Measurements from ENCODE around the gene TOMM70.

TOMM70 gene

GRCh38 chr3:100411091-100411982, 10.4 kb upstream of the TOMM70 start:
- DNase-seq: no peak

- no peak for DNase-seq
Observed at GRCh38 chr3:100407977-100408532, 7.2 kb upstream of the TOMM70 start.

GRCh38 chr3:100407164-100407563, 6.3 kb upstream of the TOMM70 start:
- DNase-seq: no peak

- DNase-seq: no peak
Observed at GRCh38 chr3:100404250-100404548, 3.3 kb upstream of the TOMM70 start.

GRCh38 chr3:100403362-100404249, 2.7 kb upstream of the TOMM70 start:
- peak; percentile 18 for DNase-seq

GRCh38 chr3:100402891-100403290, 2.0 kb upstream of the TOMM70 start:
- no peak for DNase-seq

GRCh38 chr3:100402256-100402655, 1.4 kb upstream of the TOMM70 start:
- DNase-seq: peak; percentile 65

GRCh38 chr3:100401674-100402041, 769 bp upstream of the TOMM70 start:
- DNase-seq: peak; percentile 67

- DNase-seq: peak; percentile 8
Observed at GRCh38 chr3:100400419-100400779, 490 bp downstream of the TOMM70 start.

- DNase-seq: no peak
Observed at GRCh38 chr3:100399341-100400071, 1.4 kb downstream of the TOMM70 start.

GRCh38 chr3:100396967-100397366, 3.9 kb downstream of the TOMM70 start:
- no peak for DNase-seq

GRCh38 chr3:100395679-100396431, 5.0 kb downstream of the TOMM70 start:
- no peak for DNase-seq

GRCh38 chr3:100389025-100389424, 11.9 kb downstream of the TOMM70 start:
- no peak for DNase-seq

GRCh38 chr3:100386437-100387074, 14.3 kb downstream of the TOMM70 start:
- DNase-seq: no peak

- DNase-seq: no peak
Observed at GRCh38 chr3:100384733-100385525, 16.0 kb downstream of the TOMM70 start.

GRCh38 chr3:100376301-100376700, 24.6 kb downstream of the TOMM70 start:
- no peak for DNase-seq

GRCh38 chr3:100374521-100374920, 26.4 kb downstream of the TOMM70 start:
- no peak for DNase-seq

GRCh38 chr3:100370756-100371155, 30.1 kb downstream of the TOMM70 start:
- DNase-seq: peak; percentile 34

- no peak for DNase-seq
Observed at GRCh38 chr3:100368441-100368840, 32.4 kb downstream of the TOMM70 start.

- no peak for DNase-seq
Observed at GRCh38 chr3:100366424-100366823, 34.5 kb downstream of the TOMM70 start.

- DNase-seq: no peak
Observed at GRCh38 chr3:100364421-100364820, 36.5 kb downstream of the TOMM70 start.
